22Rv1 (cell line): ENCODE data around the gene COL23A1.

Experiments used
- ZFX ChIP-seq: fragments of 450-650 bp; IDR thresholded peaks from 2 replicates; pipeline ENCODE4 v1.6.1; 2017; ENCODE audit warnings: antibody characterized with exemption, borderline replicate concordance
- TF ChIP-seq, protein P1 (sequence below): fragments of 450-650 bp; IDR thresholded peaks from 2 replicates; pipeline ENCODE4 v1.5.1; 2017; ENCODE audit warnings: mild to moderate bottlenecking

DNA sequence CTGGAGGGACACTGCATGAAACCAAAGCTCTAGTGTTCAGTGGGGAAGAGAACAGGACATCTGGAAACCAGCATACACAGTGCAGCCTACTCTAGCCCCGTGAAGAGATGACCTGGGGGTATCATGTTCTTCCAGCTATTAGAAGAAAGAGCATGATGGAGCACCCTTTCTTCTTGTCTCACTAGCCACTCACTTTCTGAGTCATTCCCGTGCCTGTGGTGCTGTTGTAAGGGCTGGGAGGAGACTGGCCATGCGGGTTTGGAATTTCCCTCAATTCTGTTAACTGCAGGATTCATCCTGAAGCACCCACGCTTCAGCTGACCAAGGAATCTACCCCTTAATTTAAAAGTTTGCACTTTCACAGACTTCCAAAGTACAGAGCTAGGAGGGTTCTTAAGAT is 137.0 kb downstream of the COL23A1 start:
- TF ChIP-seq, protein P1, sequence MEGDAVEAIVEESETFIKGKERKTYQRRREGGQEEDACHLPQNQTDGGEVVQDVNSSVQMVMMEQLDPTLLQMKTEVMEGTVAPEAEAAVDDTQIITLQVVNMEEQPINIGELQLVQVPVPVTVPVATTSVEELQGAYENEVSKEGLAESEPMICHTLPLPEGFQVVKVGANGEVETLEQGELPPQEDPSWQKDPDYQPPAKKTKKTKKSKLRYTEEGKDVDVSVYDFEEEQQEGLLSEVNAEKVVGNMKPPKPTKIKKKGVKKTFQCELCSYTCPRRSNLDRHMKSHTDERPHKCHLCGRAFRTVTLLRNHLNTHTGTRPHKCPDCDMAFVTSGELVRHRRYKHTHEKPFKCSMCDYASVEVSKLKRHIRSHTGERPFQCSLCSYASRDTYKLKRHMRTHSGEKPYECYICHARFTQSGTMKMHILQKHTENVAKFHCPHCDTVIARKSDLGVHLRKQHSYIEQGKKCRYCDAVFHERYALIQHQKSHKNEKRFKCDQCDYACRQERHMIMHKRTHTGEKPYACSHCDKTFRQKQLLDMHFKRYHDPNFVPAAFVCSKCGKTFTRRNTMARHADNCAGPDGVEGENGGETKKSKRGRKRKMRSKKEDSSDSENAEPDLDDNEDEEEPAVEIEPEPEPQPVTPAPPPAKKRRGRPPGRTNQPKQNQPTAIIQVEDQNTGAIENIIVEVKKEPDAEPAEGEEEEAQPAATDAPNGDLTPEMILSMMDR: no peak
- no peak for TF ChIP-seq ZFX
